ENCODE measurements around the gene OPALIN. TPM values are rescaled to one million over a fixed set of nuclear protein-coding genes. Genes with fewer than 3 reads are reported as not detected.

OPALIN gene
- total RNA-seq, 3 donors from 2014 or later (not counting 1 experiment from before 2014, with no cell fraction given), result not detected

GRCh38 chr10:96369890-96370583, 11.2 kb upstream of the OPALIN start:
- Histone ChIP-seq H3K4me3 (ENCODE audit: low read length) (no peak overlapping the region), H3K27me3 (ENCODE audit: control insufficient read depth, insufficient read depth, low read length) (no peaks in the 10 kb centered on the region), H3K4me1 (ENCODE audit: control insufficient read depth, insufficient read depth, low read length) (peaks cover 5% of the 10 kb centered on the region), H3K27ac (ENCODE audit: low read length) (no peak overlapping the region), H3K36me3 (ENCODE audit: control insufficient read depth, insufficient read depth, low read length) (no peaks in the 10 kb centered on the region), H3K9me3 (ENCODE audit: control insufficient read depth, insufficient read depth, low read length) (no peaks in the 10 kb centered on the region)
- Mint-ChIP-seq H3K9me3 (no peaks in the 10 kb centered on the region), H3K27me3 (ENCODE audit: low read depth in 2 of 2) (peaks cover 15 to 18% of the 10 kb centered on the region in 2 donors), H3K27ac (no peak overlapping the region), H3K36me3 (no peaks in the 10 kb centered on the region), H3K4me3 (no peak overlapping the region), H3K4me1 (peaks cover 7 to 10% of the 10 kb centered on the region in 2 donors)
- intact Hi-C loops (cut with micrococcal nuclease), result no loop called here
- no peak for DNase-seq
- TF ChIP-seq CTCF (IDR thresholded peaks at IDR 0.05), result no peak
- 88% methylated on average over 38 of the region's 38 CpGs for WGBS (ENCODE audit: insufficient coverage)
- ATAC-seq, result no peak

GRCh38 chr10:96368971-96369370, 10.2 kb upstream of the OPALIN start:
- Histone ChIP-seq H3K36me3 (ENCODE audit: control insufficient read depth, insufficient read depth, low read length) (no peaks in the 10 kb centered on the region), H3K4me1 (ENCODE audit: control insufficient read depth, insufficient read depth, low read length) (no peaks in the 10 kb centered on the region), H3K27ac (ENCODE audit: low read length) (no peak overlapping the region), H3K9me3 (ENCODE audit: control insufficient read depth, insufficient read depth, low read length) (no peaks in the 10 kb centered on the region), H3K4me3 (ENCODE audit: low read length) (no peak overlapping the region), H3K27me3 (ENCODE audit: control insufficient read depth, insufficient read depth, low read length) (no peaks in the 10 kb centered on the region)
- intact Hi-C loops (cut with micrococcal nuclease), result no loop called here
- Mint-ChIP-seq H3K36me3 (no peaks in the 10 kb centered on the region), H3K4me3 (no peak overlapping the region), H3K27ac (no peak overlapping the region), H3K9me3 (no peaks in the 10 kb centered on the region), H3K4me1 (no peaks in the 10 kb centered on the region), H3K27me3 (ENCODE audit: low read depth in 2 of 2) (peaks cover 8% of the 10 kb centered on the region in 2 donors)
- WGBS (ENCODE audit: insufficient coverage), result 89% methylated on average over 4 of the region's 5 CpGs
- no peak for ATAC-seq
- no peak for DNase-seq
- no peak for TF ChIP-seq CTCF (IDR thresholded peaks at IDR 0.05)

GRCh38 chr10:96367470-96367869, 8.7 kb upstream of the OPALIN start:
- intact Hi-C loops (cut with micrococcal nuclease), result no loop called here
- no peak overlapping the region for H3K27ac Mint-ChIP-seq
- H3K4me1 Mint-ChIP-seq, result no peaks in the 10 kb centered on the region
- TF ChIP-seq CTCF (IDR thresholded peaks at IDR 0.05), result no peak
- Histone ChIP-seq H3K4me1 (ENCODE audit: control insufficient read depth, insufficient read depth, low read length) (no peaks in the 10 kb centered on the region), H3K4me3 (ENCODE audit: low read length) (no peak overlapping the region), H3K9me3 (ENCODE audit: control insufficient read depth, insufficient read depth, low read length) (no peaks in the 10 kb centered on the region), H3K27ac (ENCODE audit: low read length) (no peak overlapping the region), H3K27me3 (ENCODE audit: control insufficient read depth, insufficient read depth, low read length) (no peaks in the 10 kb centered on the region), H3K36me3 (ENCODE audit: control insufficient read depth, insufficient read depth, low read length) (no peaks in the 10 kb centered on the region)
- no peak overlapping the region for H3K4me3 Mint-ChIP-seq
- ATAC-seq (no peak), DNase-seq (no peak)
- H3K36me3 Mint-ChIP-seq, result no peaks in the 10 kb centered on the region
- H3K9me3 Mint-ChIP-seq, result no peaks in the 10 kb centered on the region
- WGBS (ENCODE audit: insufficient coverage), result 80% methylated on average over 4 of the region's 4 CpGs
- H3K27me3 Mint-ChIP-seq (ENCODE audit: low read depth in 2 of 2), result peaks cover 0 to 3% of the 10 kb centered on the region in 2 donors

- no peaks in the 10 kb centered on the region for H3K9me3 ChIP-seq (ENCODE audit: control insufficient read depth, insufficient read depth, low read length)
- DNase-seq, result no peak
- WGBS (ENCODE audit: insufficient coverage), result 77% methylated on average over 3 of the region's 3 CpGs
- no peak overlapping the region for H3K27ac Mint-ChIP-seq
- intact Hi-C loops (cut with micrococcal nuclease), result no loop called here
- no peak overlapping the region for H3K27ac ChIP-seq (ENCODE audit: low read length)
- no peak overlapping the region for H3K4me3 Mint-ChIP-seq
- no peaks in the 10 kb centered on the region for H3K36me3 ChIP-seq (ENCODE audit: control insufficient read depth, insufficient read depth, low read length)
- H3K9me3 Mint-ChIP-seq, result no peaks in the 10 kb centered on the region
- TF ChIP-seq CTCF (IDR thresholded peaks at IDR 0.05), result no peak
- H3K27me3 Mint-ChIP-seq (ENCODE audit: low read depth in 2 of 2), result no peaks in the 10 kb centered on the region
- no peaks in the 10 kb centered on the region for H3K4me1 ChIP-seq (ENCODE audit: control insufficient read depth, insufficient read depth, low read length)
- no peak overlapping the region for H3K4me3 ChIP-seq (ENCODE audit: low read length)
- no peaks in the 10 kb centered on the region for H3K27me3 ChIP-seq (ENCODE audit: control insufficient read depth, insufficient read depth, low read length)
- H3K36me3 Mint-ChIP-seq, result no peaks in the 10 kb centered on the region
- H3K4me1 Mint-ChIP-seq, result no peaks in the 10 kb centered on the region
- ATAC-seq, result no peak
These were observed 7.7 kb upstream of the OPALIN start for GRCh38 chr10:96366508-96366907.

Data from natural killer cell (primary cell).